BJ (cell line): ENCODE data around the gene TRIML1. TPM values are rescaled to one million over a fixed set of nuclear protein-coding genes. Genes with fewer than 3 reads are reported as not detected.
"Not testable (repeated sequence)": the region's sequence is repeated elsewhere in the genome, so short reads cannot be mapped to it uniquely, and the experiment has no call there.

Experiments used
- CTCF ChIA-PET: fragments of 350-600 bp; formaldehyde crosslinking; extraction: SDS; loops from one replicate; lab custom pipeline; 2021; ENCODE audit warnings: antibody characterized with exemption, inconsistent platforms; lab: Yijun Ruan, JAX
- POLR2A ChIA-PET: fragments of 300-600 bp; sonication (Branson Sonifier 250); formaldehyde crosslinking; extraction: SDS; loops from one replicate; lab custom pipeline; 2021; ENCODE audit warnings: antibody characterized with exemption; lab: Charles Lee
- DNase-seq: peaks from one replicate; pipeline ENCODE4 v3.0.0-alpha.2; 2011; ENCODE audit warnings: low read depth
- H3K27me3 ChIP-seq: 2 replicates; pipeline ENCODE4 v1.6.0; 2011; ENCODE audit warnings: low read length; ENCODE audit not compliant: control insufficient read depth, insufficient read depth
- H3K36me3 ChIP-seq: 2 replicates; pipeline ENCODE4 v1.5.1; 2011; ENCODE audit warnings: low read length; ENCODE audit not compliant: control insufficient read depth, insufficient read depth
- H3K4me3 ChIP-seq: 2 replicates; pipeline ENCODE4 v1.5.1; 2011; ENCODE audit warnings: low read depth, mild to moderate bottlenecking, control low read depth, low read length
- CTCF ChIP-seq: IDR thresholded peaks from 2 replicates; pipeline ENCODE4 v1.5.1; 2011; ENCODE audit warnings: low read depth, mild to moderate bottlenecking, control low read depth, inconsistent platforms, low read length, moderate library complexity; ENCODE audit not compliant: insufficient read depth
- polyA plus RNA-seq: library from polyadenylated mRNA; depleted of rRNA; stranded (reverse); fragments of >200 nt; gene quantifications from 2 replicates; pipeline ENCODE4 v1.2.3, GENCODE V29; 2011

TRIML1 gene
- polyA plus RNA-seq, 1 experiment, result not detected

GRCh38 chr4:188147776-188148175 is 8.5 kb downstream of the TRIML1 start:
- ChIA-PET CTCF (no interaction called here), POLR2A (no interaction called here)
- DNase-seq, result no peak

GRCh38 chr4:188154668-188155405 is 15.6 kb downstream of the TRIML1 start:
- H3K36me3 ChIP-seq, result no peaks in the 10 kb centered on the region
- ChIA-PET CTCF (no interaction called here), POLR2A (no interaction called here)
- TF ChIP-seq CTCF, result no peak
- no peak for DNase-seq
- H3K4me3 ChIP-seq, result no peak overlapping the region
- H3K27me3 ChIP-seq, result no peaks in the 10 kb centered on the region

More at GRCh38 chr4:188147776-188148175, 8.5 kb downstream of the TRIML1 start:
- no peak for TF ChIP-seq CTCF
- Histone ChIP-seq H3K27me3 (no peaks in the 10 kb centered on the region), H3K4me3 (no peak overlapping the region), H3K36me3 (no peaks in the 10 kb centered on the region)

GRCh38 chr4:188158336-188158735 is 19.1 kb downstream of the TRIML1 start:
- Histone ChIP-seq H3K36me3 (no peaks in the 10 kb centered on the region), H3K4me3 (no peak overlapping the region), H3K27me3 (no peaks in the 10 kb centered on the region)
- DNase-seq, result no peak
- ChIA-PET CTCF (no interaction called here), POLR2A (no interaction called here)
- no peak for TF ChIP-seq CTCF

GRCh38 chr4:188159513-188160226 is 20.4 kb downstream of the TRIML1 start:
- POLR2A ChIA-PET, H3K27me3 ChIP-seq, H3K4me3 ChIP-seq, CTCF ChIA-PET, H3K36me3 ChIP-seq, DNase-seq: not testable (repeated sequence)

- POLR2A ChIA-PET, result no interaction called here
- TF ChIP-seq CTCF, result no peak
- H3K36me3 ChIP-seq, result no peaks in the 10 kb centered on the region
- CTCF ChIA-PET, result no interaction called here
- H3K4me3 ChIP-seq, result no peak overlapping the region
- DNase-seq, result no peak
- no peaks in the 10 kb centered on the region for H3K27me3 ChIP-seq
Observed at GRCh38 chr4:188160406-188160805, 21.2 kb downstream of the TRIML1 start.
